SU-DHL-6 (cell line): ENCODE data around the gene ERF.

Source experiments
- EZH2phosphoT487 ChIP-seq: fragments of 200-600 bp; sonication (generic), shearing (Covaris generic); conservative IDR thresholded peaks from 2 replicates; pipeline ENCODE4 v1.6.1; 2018; ENCODE audit warnings: mild to moderate bottlenecking, antibody characterized with exemption, low read length, moderate library complexity, mixed read lengths
- TF ChIP-seq, protein P1 (sequence below): fragments of 200-600 bp; sonication (generic); IDR thresholded peaks from one replicate; pipeline ENCODE4 v1.5.1; 2017; ENCODE audit warnings: antibody characterized with exemption, mild to moderate bottlenecking, low read length, moderate library complexity; ENCODE audit not compliant: insufficient read depth, poor library complexity, severe bottlenecking

DNA sequence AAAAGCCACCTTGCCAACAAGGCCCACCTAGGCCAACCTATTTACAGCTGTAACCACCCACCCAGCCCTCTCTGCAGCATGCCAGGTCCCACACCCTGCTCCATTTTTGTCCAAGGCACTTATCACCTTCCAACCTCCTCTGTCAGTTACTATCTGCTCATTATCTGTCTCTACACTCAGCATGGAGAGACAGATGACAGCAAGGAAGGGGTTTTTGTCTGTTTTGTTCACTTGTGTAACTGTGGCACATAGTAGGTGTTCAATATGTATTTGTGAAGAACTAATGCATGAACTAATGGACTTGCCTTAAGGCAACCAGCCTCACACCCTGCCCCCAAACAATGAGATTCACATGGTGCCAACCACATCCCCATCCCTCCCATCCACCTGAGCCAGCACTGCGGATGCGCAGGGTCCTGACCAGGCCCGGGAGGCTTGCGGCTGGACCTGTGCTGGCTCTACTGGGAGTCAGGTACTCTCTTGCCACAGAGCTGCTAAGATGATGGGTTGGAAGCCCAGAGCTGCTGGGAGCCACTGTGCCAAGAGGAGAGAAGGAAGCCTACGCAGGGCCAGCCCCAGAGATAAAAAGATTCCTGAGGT, 54.7 kb downstream of the ERF start:
- TF ChIP-seq, protein P1, sequence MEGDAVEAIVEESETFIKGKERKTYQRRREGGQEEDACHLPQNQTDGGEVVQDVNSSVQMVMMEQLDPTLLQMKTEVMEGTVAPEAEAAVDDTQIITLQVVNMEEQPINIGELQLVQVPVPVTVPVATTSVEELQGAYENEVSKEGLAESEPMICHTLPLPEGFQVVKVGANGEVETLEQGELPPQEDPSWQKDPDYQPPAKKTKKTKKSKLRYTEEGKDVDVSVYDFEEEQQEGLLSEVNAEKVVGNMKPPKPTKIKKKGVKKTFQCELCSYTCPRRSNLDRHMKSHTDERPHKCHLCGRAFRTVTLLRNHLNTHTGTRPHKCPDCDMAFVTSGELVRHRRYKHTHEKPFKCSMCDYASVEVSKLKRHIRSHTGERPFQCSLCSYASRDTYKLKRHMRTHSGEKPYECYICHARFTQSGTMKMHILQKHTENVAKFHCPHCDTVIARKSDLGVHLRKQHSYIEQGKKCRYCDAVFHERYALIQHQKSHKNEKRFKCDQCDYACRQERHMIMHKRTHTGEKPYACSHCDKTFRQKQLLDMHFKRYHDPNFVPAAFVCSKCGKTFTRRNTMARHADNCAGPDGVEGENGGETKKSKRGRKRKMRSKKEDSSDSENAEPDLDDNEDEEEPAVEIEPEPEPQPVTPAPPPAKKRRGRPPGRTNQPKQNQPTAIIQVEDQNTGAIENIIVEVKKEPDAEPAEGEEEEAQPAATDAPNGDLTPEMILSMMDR = no peak
- TF ChIP-seq EZH2phosphoT487 = no peak
